T-helper 2 cell treated with Interferon-gamma antibody and Interleukin-4, amounts not matched to agents 100 ng/mL and 5 ng/mL, for 36 hours (primary cell): ENCODE measurements around the gene NFAM1. TPM values are rescaled to one million over a fixed set of nuclear protein-coding genes. Genes with fewer than 3 reads are reported as not detected.

Source experiments
- intact Hi-C: fragments of 100-400 bp; cut with micrococcal nuclease; formaldehyde crosslinking; loops from one replicate; pipeline ENCODE4 v1.15.1; 2023
- total RNA-seq: library from RNA; stranded (reverse); gene quantifications from 2 replicates; pipeline ENCODE4 v1.2.3, GENCODE V29; 2022

The NFAM1 gene
- total RNA-seq, 1 donor from 2014 or later = 0.11 TPM

DNA sequence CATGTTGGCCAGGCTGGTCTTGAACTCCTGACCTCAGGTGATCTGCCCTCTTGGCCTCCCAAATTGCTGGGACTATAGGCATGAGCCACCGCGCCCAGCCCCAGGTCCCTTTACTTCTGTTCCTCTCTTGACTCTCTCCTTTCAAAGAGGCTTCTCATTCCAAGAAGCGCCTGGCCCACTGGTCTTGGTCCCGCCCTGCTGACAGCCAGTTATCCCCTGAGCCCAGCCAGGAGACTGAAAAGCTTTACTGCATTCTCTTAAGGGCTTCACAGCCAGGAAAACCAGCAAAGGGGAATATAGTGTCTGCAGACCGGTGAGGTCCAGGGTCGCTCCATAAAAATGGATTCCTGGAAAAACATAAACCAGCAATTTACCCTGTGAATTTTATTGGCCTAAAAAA lies 68.3 kb downstream of the NFAM1 start:
- intact Hi-C loops = no loop called here

DNA sequence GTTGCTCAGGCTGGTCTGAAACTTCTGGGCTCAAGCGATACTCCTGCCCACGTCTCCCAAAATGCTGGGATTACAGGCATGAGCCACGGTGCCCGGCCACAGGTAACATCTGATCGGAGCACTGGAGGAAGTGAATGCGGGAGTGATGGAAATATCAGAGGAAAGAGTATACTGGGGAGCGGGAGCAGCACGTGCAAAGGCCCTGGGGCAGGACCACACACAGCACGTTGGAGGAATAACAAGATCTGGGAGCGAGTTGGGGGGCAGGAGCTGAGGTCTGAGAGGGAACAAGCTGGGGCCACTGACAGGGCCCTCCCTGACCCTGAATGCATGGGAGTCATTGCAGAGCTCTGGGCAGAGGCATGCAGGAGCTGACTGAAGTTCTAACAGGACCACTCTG lies 70.7 kb downstream of the NFAM1 start:
- intact Hi-C loops = no loop called here

DNA sequence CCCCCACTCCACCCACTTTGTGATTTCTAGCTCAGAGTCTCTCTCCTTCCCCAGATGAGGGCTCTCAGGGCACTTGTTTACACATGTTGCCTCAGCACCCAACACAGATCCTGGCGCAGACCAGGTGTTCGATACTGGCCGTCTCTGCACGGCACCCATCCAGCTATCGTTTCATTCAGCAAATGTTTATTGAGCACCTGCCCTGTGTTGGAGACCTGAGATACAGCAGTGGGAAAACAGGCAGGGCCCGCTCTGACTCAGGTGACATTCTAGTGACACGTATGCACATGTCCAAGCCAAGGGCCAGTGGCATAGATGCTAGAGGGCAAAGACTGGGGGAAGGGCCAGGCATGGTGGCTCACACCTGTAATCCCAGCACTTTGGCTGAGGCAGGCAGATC lies 71.9 kb downstream of the NFAM1 start:
- intact Hi-C loops = no loop called here

- intact Hi-C loops = no loop called here
Observed at GRCh38 chr22:42358643-42359558, 73.3 kb downstream of the NFAM1 start.

- intact Hi-C loops = no loop called here
Observed at GRCh38 chr22:42357634-42358296, 74.4 kb downstream of the NFAM1 start.

DNA sequence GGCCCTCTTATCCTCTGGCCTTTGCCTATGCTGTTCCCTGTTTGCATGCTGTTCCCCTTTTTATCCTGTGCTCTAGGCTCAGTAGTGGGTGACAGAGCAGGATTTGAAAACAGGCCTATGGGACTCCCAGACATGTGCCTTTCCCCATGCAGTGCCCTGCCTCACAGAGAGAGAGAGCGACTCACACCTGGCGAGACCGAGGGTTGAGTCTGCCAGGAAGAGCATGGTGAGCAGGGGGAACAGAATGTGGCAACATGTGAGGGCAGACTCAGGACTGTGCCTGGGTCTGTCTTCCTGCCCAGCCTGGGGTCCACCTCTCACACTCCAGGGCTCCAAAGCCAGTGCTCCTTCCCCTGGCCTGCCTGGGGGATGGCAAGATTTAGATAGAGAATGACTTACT lies 75.0 kb downstream of the NFAM1 start:
- intact Hi-C loops = no loop called here

- intact Hi-C loops = no loop called here
Observed at GRCh38 chr22:42356533-42356932, 75.7 kb downstream of the NFAM1 start.

- intact Hi-C loops = no loop called here
Observed at GRCh38 chr22:42353883-42354727, 78.1 kb downstream of the NFAM1 start.

DNA sequence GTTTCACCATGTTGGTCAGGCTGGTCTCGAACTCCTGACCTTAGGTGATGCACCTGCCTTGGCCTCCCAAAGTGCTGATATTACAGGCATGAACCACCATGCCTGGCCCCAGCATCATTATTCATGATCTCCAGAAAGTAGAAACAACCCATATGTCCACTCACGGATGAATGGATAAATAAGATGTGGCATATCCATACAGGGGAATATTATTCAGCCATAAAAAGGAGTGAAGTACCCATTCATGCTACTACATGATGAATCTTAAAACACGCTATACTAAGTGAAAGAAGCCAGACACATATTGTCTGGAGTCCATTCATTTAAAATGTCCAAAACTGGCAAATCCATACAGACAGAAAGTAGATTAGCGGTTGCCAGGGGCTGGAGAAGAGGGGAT lies 81.8 kb downstream of the NFAM1 start:
- intact Hi-C loops = no loop called here

GRCh38 chr22:42347281-42347824 lies 84.8 kb downstream of the NFAM1 start:
- intact Hi-C loops = no loop called here

- intact Hi-C loops = no loop called here
Observed at GRCh38 chr22:42346722-42347121, 85.5 kb downstream of the NFAM1 start.

DNA sequence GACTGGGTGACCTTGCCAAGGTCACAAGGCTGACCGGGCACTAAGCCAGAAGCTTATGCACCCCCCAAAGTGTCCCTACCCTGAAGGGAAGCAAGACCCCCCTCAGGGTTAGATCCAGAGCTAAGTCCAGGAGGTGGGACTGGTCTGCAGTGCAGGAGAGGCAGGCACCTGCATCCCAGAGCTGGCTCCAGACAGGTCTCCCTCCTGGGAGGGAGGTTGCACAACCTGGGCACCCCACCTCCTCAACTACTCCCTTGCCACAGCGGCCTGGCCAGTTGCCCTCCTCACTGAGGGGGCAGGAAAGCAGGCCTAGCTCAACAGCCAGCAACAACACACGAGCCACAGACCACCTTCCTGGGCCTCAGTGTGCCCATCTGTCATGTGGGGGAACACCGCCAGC lies 86.7 kb downstream of the NFAM1 start:
- intact Hi-C loops = no loop called here

- intact Hi-C loops = no loop called here
Observed at GRCh38 chr22:42344361-42344905, 87.8 kb downstream of the NFAM1 start.

DNA sequence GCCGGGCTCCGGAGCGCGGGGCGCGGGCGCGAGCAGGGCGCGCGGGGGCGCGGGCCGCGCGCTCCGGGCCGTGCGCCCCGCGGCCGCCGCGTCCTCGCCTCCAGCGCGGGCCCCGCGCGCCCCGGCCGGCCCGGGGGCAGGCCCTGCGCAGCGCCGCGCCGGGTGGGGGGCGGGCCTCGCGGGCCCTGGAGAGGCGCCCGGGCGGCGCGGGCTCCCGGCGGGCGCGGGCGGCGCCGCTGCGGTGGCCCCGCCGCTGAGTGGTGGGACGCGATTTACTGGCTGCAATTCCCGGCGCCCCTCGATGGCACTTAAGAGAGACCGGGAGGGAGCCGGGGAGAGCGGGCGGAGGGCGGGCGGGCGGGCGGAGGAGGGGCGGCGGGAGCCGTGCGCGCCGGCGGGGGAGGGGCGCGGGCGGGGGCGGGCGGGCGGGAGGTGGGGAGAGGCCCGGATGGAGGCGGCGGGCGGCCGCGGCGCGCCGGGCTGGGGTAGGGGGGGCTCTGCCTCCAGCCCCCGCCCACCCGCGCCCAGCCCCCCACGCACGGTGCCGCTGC lies 88.6 kb downstream of the NFAM1 start:
- intact Hi-C loops = no loop called here

DNA sequence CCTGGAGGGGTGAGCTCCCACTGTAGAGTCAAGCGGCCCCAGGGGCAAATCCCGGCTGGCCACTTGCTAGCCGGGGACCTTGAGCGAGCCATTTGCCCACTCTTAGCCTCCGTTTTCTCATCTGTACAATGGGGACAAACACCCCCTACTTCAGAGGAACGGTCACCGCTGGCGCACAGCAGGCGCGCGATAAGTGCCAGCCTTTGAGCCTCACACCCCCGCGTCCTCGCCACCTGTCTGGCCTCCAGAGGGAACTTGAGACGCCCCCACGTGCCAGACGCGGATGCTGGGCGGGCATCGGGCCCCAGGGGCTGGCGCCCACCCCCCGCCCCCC lies 89.1 kb downstream of the NFAM1 start:
- intact Hi-C loops = no loop called here

GRCh38 chr22:42342426-42343120 lies 89.6 kb downstream of the NFAM1 start:
- intact Hi-C loops = no loop called here

DNA sequence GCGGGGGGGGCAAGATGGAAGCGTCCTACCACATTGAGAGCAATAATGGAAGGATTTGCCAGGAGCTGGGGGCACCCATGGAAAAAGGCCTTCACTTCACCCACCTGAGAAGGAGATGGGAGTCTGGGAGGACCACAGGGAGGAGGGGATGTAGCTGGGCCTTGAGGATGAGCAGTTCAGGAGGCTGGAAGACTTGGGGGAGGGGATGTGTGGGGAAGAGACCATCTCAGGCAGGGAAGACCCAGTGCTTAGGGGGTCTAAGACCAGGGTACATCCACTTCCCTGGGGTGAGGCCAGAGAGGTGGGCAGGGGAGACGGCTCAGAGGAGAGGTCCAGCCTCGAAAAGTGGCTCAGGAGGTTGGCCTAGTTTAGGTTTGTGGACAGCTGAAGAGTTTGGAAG lies 90.4 kb downstream of the NFAM1 start:
- intact Hi-C loops = no loop called here

DNA sequence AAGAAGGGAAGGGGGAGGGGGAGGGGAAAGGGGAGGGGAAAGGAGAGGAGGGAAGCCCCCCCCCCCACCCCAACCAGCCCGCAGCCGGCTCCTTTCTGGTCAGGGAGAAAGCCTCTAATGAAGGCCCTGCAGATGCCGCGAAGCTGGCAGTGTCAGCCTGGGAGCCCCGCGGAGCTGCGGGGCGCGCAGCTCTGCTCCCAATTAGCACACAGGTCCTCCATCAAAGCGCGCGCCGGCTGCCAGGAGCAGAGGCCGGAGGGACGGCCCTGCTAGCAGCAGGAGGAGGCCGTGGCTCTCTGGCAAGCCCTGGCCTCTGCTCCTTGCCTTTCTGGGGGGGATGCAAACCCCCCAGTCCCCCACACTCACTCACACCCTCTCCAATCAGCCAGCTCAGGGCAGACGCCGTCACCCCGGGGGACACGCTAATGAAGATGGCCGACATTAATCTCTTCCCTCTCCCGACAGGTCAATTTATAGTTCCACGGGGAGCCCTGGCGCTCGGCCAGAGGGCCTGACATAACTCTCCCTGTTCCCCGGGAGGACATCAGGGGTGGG lies 91.3 kb downstream of the NFAM1 start:
- intact Hi-C loops = no loop called here

DNA sequence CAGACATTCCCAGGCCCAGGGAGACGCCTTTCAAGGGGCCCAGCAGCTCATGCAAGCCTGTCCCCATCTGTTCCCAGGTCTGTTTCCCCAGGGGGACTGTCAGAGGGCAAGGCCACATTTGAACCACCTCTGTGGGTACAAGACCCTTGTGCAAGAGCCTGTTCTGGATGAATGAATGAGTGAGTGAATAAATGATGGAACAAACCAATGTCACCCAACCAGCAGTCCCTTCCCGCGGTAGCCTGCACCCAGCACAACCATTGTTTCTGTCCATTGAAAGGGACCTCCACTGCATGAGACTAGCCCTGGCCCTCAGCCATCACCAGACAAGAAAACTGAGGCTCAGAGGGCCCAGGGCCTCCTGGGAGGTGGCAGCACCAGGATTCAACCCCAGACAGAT lies 92.1 kb downstream of the NFAM1 start:
- intact Hi-C loops = no loop called here

GRCh38 chr22:42338479-42338878 lies 93.7 kb downstream of the NFAM1 start:
- intact Hi-C loops = no loop called here
